NT2/D1 (cell line): ENCODE measurements around the gene MYBPHL.

ENCODE experiments used
- DNase-seq: peaks from one replicate; pipeline ENCODE4 v3.0.0-alpha.2; 2011; ENCODE audit warnings: low read depth, low spot score
- H3K27me3 ChIP-seq: 2 replicates; pipeline ENCODE4 v1.6.0; 2011; ENCODE audit warnings: mild to moderate bottlenecking; ENCODE audit not compliant: insufficient read length, insufficient read depth
- H3K36me3 ChIP-seq: 2 replicates; pipeline ENCODE4 v1.6.1; 2011; ENCODE audit warnings: mild to moderate bottlenecking, low read length, mixed read lengths; ENCODE audit not compliant: insufficient read depth, insufficient read length
- H3K4me1 ChIP-seq: 2 replicates; pipeline ENCODE4 v1.5.1; 2011; ENCODE audit not compliant: insufficient read depth, insufficient read length
- H3K4me3 ChIP-seq: 2 replicates; pipeline ENCODE4 v1.5.1; 2011; ENCODE audit warnings: low read depth; ENCODE audit not compliant: insufficient read length
- H3K9ac ChIP-seq: 2 replicates; pipeline ENCODE4 v1.6.0; 2011; ENCODE audit warnings: low read depth; ENCODE audit not compliant: insufficient read length
- H3K9me3 ChIP-seq: 2 replicates; pipeline ENCODE4 v1.5.1; 2011; ENCODE audit warnings: mild to moderate bottlenecking, low read length; ENCODE audit not compliant: insufficient read depth
- SUZ12 ChIP-seq: IDR thresholded peaks from 2 replicates; pipeline ENCODE4 v1.6.1; 2011; ENCODE audit not compliant: insufficient read length, insufficient read depth; ENCODE audit errors: extremely low read depth
- YY1 ChIP-seq: IDR thresholded peaks from 2 replicates; pipeline ENCODE4 v1.6.1; 2011; ENCODE audit not compliant: insufficient read length, insufficient read depth
- ZNF274 ChIP-seq: IDR thresholded peaks from 2 replicates; pipeline ENCODE4 v1.6.1; 2011; ENCODE audit warnings: mild to moderate bottlenecking, low read depth, low read length

Gene MYBPHL

GRCh38 chr1:109319114-109319513 lies 12.3 kb upstream of the MYBPHL start:
- no peak overlapping the region for H3K9ac ChIP-seq
- peaks cover 69% of the 10 kb centered on the region for H3K36me3 ChIP-seq
- H3K27me3 ChIP-seq: no peaks in the 10 kb centered on the region
- peak; percentile 68 for DNase-seq
- no peak for TF ChIP-seq YY1
- H3K9me3 ChIP-seq: no peaks in the 10 kb centered on the region
- peaks cover 8% of the 10 kb centered on the region for H3K4me1 ChIP-seq
- H3K4me3 ChIP-seq: no peak overlapping the region

GRCh38 chr1:109316506-109316905 lies 9.7 kb upstream of the MYBPHL start:
- TF ChIP-seq ZNF274: no peak
- Histone ChIP-seq H3K9me3 (no peaks in the 10 kb centered on the region), H3K4me1 (peaks cover 8% of the 10 kb centered on the region), H3K27me3 (no peaks in the 10 kb centered on the region), H3K4me3 (no peak overlapping the region), H3K36me3 (peaks cover 63% of the 10 kb centered on the region), H3K9ac (no peak overlapping the region)
- DNase-seq: no peak

GRCh38 chr1:109315288-109315687 lies 8.5 kb upstream of the MYBPHL start:
- TF ChIP-seq YY1 (no peak), ZNF274 (no peak), SUZ12 (no peak)
- no peaks in the 10 kb centered on the region for H3K27me3 ChIP-seq
- H3K4me1 ChIP-seq: peaks cover 8% of the 10 kb centered on the region
- H3K9ac ChIP-seq: no peak overlapping the region
- H3K9me3 ChIP-seq: no peaks in the 10 kb centered on the region
- H3K36me3 ChIP-seq: peaks cover 59% of the 10 kb centered on the region
- H3K4me3 ChIP-seq: no peak overlapping the region
- DNase-seq: no peak

GRCh38 chr1:109314795-109315194 lies 8.0 kb upstream of the MYBPHL start:
- H3K36me3 ChIP-seq: peaks cover 59% of the 10 kb centered on the region
- H3K9ac ChIP-seq: no peak overlapping the region
- H3K4me1 ChIP-seq: peaks cover 8% of the 10 kb centered on the region
- TF ChIP-seq ZNF274: no peak
- TF ChIP-seq SUZ12: no peak
- no peak for TF ChIP-seq YY1
- DNase-seq: no peak
- H3K27me3 ChIP-seq: no peaks in the 10 kb centered on the region
- no peak overlapping the region for H3K4me3 ChIP-seq
- H3K9me3 ChIP-seq: no peaks in the 10 kb centered on the region

GRCh38 chr1:109312978-109313775 lies 6.4 kb upstream of the MYBPHL start:
- Histone ChIP-seq H3K36me3 (peaks cover 59% of the 10 kb centered on the region), H3K4me1 (peaks cover 3% of the 10 kb centered on the region), H3K9ac (no peak overlapping the region), H3K4me3 (no peak overlapping the region), H3K9me3 (no peaks in the 10 kb centered on the region), H3K27me3 (no peaks in the 10 kb centered on the region)
- DNase-seq: no peak
- TF ChIP-seq YY1: no peak
- no peak for TF ChIP-seq ZNF274
- TF ChIP-seq SUZ12: no peak

GRCh38 chr1:109312246-109312645 lies 5.4 kb upstream of the MYBPHL start:
- DNase-seq: no peak
- peaks cover 52% of the 10 kb centered on the region for H3K36me3 ChIP-seq

GRCh38 chr1:109309347-109309746 lies 2.5 kb upstream of the MYBPHL start:
- peaks cover 30% of the 10 kb centered on the region for H3K36me3 ChIP-seq
- H3K4me1 ChIP-seq: peaks cover 18% of the 10 kb centered on the region
- no peak overlapping the region for H3K4me3 ChIP-seq
- TF ChIP-seq ZNF274: no peak
- H3K9ac ChIP-seq: no peak overlapping the region
- H3K9me3 ChIP-seq: no peaks in the 10 kb centered on the region
- no peaks in the 10 kb centered on the region for H3K27me3 ChIP-seq
- DNase-seq: no peak

More at GRCh38 chr1:109312246-109312645, 5.4 kb upstream of the MYBPHL start:
- Histone ChIP-seq H3K27me3 (no peaks in the 10 kb centered on the region), H3K4me3 (no peak overlapping the region), H3K4me1 (peaks cover 5% of the 10 kb centered on the region), H3K9me3 (no peaks in the 10 kb centered on the region), H3K9ac (no peak overlapping the region)
- TF ChIP-seq SUZ12: no peak
- TF ChIP-seq YY1: no peak
- no peak for TF ChIP-seq ZNF274
